Measurements from ENCODE around the gene FXYD5.

The FXYD5 gene

GRCh38 chr19:35116072-35116801 lies 38.3 kb upstream of the FXYD5 start:
- H3K4me3 ChIP-seq (replicated peaks; ENCODE audit: low read depth, low read length): no peak overlapping the region
- TF ChIP-seq CTCF (IDR thresholded peaks at IDR 0.05; ENCODE audit: low read length, missing control alignments): no peak
- DNase-seq (ENCODE audit: low read depth): no peak

- TF ChIP-seq CTCF (IDR thresholded peaks at IDR 0.05; ENCODE audit: low read length, missing control alignments): no peak
- DNase-seq (ENCODE audit: low read depth): no peak
- H3K4me3 ChIP-seq (replicated peaks; ENCODE audit: low read depth, low read length): no peak overlapping the region
Observed at GRCh38 chr19:35117116-35117515, 37.4 kb upstream of the FXYD5 start.

- no peak for TF ChIP-seq CTCF (IDR thresholded peaks at IDR 0.05; ENCODE audit: low read length, missing control alignments)
- no peak for DNase-seq (ENCODE audit: low read depth)
- H3K4me3 ChIP-seq (replicated peaks; ENCODE audit: low read depth, low read length): no peak overlapping the region
Observed at GRCh38 chr19:35117799-35118198, 36.7 kb upstream of the FXYD5 start.

- no peak overlapping the region for H3K4me3 ChIP-seq (replicated peaks; ENCODE audit: low read depth, low read length)
- no peak for TF ChIP-seq CTCF (IDR thresholded peaks at IDR 0.05; ENCODE audit: low read length, missing control alignments)
- DNase-seq (ENCODE audit: low read depth): no peak
Observed at GRCh38 chr19:35118268-35119020, 36.1 kb upstream of the FXYD5 start.

- no peak for DNase-seq (ENCODE audit: low read depth)
- no peak overlapping the region for H3K4me3 ChIP-seq (replicated peaks; ENCODE audit: low read depth, low read length)
- no peak for TF ChIP-seq CTCF (IDR thresholded peaks at IDR 0.05; ENCODE audit: low read length, missing control alignments)
Observed at GRCh38 chr19:35119091-35119490, 35.4 kb upstream of the FXYD5 start.

- no peak overlapping the region for H3K4me3 ChIP-seq (replicated peaks; ENCODE audit: low read depth, low read length)
- no peak for TF ChIP-seq CTCF (IDR thresholded peaks at IDR 0.05; ENCODE audit: low read length, missing control alignments)
- no peak for DNase-seq (ENCODE audit: low read depth)
Observed at GRCh38 chr19:35119578-35120155, 34.9 kb upstream of the FXYD5 start.
